IMR-90 (cell line): ENCODE measurements around the gene FAHD1. TPM values are rescaled to one million over a fixed set of nuclear protein-coding genes. Genes with fewer than 3 reads are reported as not detected.

ENCODE experiments used
- ATAC-seq: fragments of 200-7000 bp; cut with Tn5 transposase; 2 replicates; pipeline ENCODE4 v1.9.1; 2020; ENCODE audit warnings: low read depth, mild to moderate bottlenecking, moderate library complexity
- BruUV-seq: library from RNA; stranded (reverse); fragments of 400-500 nt; replicated peaks from 2 replicates; lab custom pipeline; 2021; lab: Mats Ljungman, UMichigan
- CTCF ChIA-PET: fragments of 300-600 bp; formaldehyde crosslinking; extraction: SDS; loops from one replicate; lab custom pipeline; 2021; ENCODE audit warnings: antibody characterized with exemption; lab: Yijun Ruan, JAX
- POLR2A ChIA-PET: fragments of 300-600 bp; sonication (Branson Sonifier 250); formaldehyde crosslinking; loops from one replicate; lab custom pipeline; 2022; ENCODE audit warnings: antibody characterized with exemption; ENCODE audit not compliant: unreplicated experiment; lab: Charles Lee
- DNase-seq: peaks from one replicate; pipeline ENCODE4 v3.0.0; 2013
- H2AFZ ChIP-seq: replicated peaks from 2 replicates; pipeline ENCODE3; 2013; ENCODE audit warnings: low read length, mild to moderate bottlenecking; ENCODE audit not compliant: poor library complexity
- H2AK5ac ChIP-seq: 2 replicates; pipeline ENCODE4 v1.6.1; 2013; ENCODE audit warnings: low read depth, low read length, inconsistent platforms
- H2AK9ac ChIP-seq: replicated peaks from 2 replicates; pipeline ENCODE3; 2013; ENCODE audit warnings: mild to moderate bottlenecking, low read depth, low read length, moderate library complexity; ENCODE audit not compliant: poor library complexity
- H2BK120ac ChIP-seq: 2 replicates; pipeline ENCODE4 v1.6.1; 2013; ENCODE audit warnings: low read depth, low read length, inconsistent platforms
- H2BK15ac ChIP-seq: 3 replicates; pipeline ENCODE4 v1.6.1; 2013; ENCODE audit warnings: low read depth, low read length, inconsistent platforms
- H2BK20ac ChIP-seq: 2 replicates; pipeline ENCODE4 v1.6.1; 2013; ENCODE audit warnings: low read depth, mild to moderate bottlenecking, inconsistent platforms, low read length, moderate library complexity
- H2BK5ac ChIP-seq: 2 replicates; pipeline ENCODE4 v1.6.1; 2013; ENCODE audit warnings: mild to moderate bottlenecking, low read depth, low read length, inconsistent platforms; ENCODE audit not compliant: poor library complexity, severe bottlenecking
- H3K14ac ChIP-seq: replicated peaks from 2 replicates; pipeline ENCODE4 v1.6.1; 2013; ENCODE audit warnings: low read depth, low read length, inconsistent platforms
- H3K18ac ChIP-seq: 2 replicates; pipeline ENCODE4 v1.6.1; 2013; ENCODE audit warnings: low read depth, low read length, control low read depth
- H3K23ac ChIP-seq: 2 replicates; pipeline ENCODE4 v1.6.1; 2013; ENCODE audit warnings: low read depth, low read length, inconsistent platforms
- H3K27ac ChIP-seq: 2 replicates; pipeline ENCODE4 v1.5.1; 2013; ENCODE audit warnings: mild to moderate bottlenecking, control low read depth, low read length; ENCODE audit not compliant: insufficient read depth
- H3K27me3 ChIP-seq: 2 replicates; pipeline ENCODE4 v1.6.1; 2013; ENCODE audit warnings: low read length; ENCODE audit not compliant: control insufficient read depth, insufficient read depth
- H3K36me3 ChIP-seq: 2 replicates; pipeline ENCODE4 v1.6.1; 2013; ENCODE audit warnings: low read length, mixed read lengths; ENCODE audit not compliant: control insufficient read depth, insufficient read depth
- H3K4ac ChIP-seq: 2 replicates; pipeline ENCODE4 v1.6.1; 2013; ENCODE audit warnings: low read depth, low read length, inconsistent platforms
- H3K4me1 ChIP-seq: 2 replicates; pipeline ENCODE4 v1.6.1; 2013; ENCODE audit warnings: low read length, mixed read lengths; ENCODE audit not compliant: control insufficient read depth, insufficient read depth
- H3K4me2 ChIP-seq: 2 replicates; pipeline ENCODE4 v1.6.1; 2013; ENCODE audit warnings: low read depth, mild to moderate bottlenecking, control low read depth, low read length, moderate library complexity
- H3K4me3 ChIP-seq: 2 replicates; pipeline ENCODE4 v1.5.1; 2013; ENCODE audit warnings: low read depth, mild to moderate bottlenecking, control low read depth, low read length, moderate library complexity; ENCODE audit not compliant: insufficient read depth
- H3K56ac ChIP-seq: 2 replicates; pipeline ENCODE4 v1.6.1; 2013; ENCODE audit warnings: low read length, inconsistent platforms; ENCODE audit not compliant: insufficient read depth; ENCODE audit errors: extremely low read depth
- H3K79me1 ChIP-seq, 2 experiments: 2 replicates each; pipeline ENCODE4 v1.6.1; 2013; ENCODE audit warnings: low read length in 2 of 2, inconsistent platforms in 1 of 2, low read depth in 1 of 2
- H3K9ac ChIP-seq: 2 replicates; pipeline ENCODE4 v1.6.1; 2013; ENCODE audit warnings: low read depth, low read length, control low read depth
- H3K9me1 ChIP-seq: 2 replicates; pipeline ENCODE4 v1.6.1; 2013; ENCODE audit warnings: low read length, inconsistent platforms; ENCODE audit not compliant: insufficient read depth
- H3K9me3 ChIP-seq: 2 replicates; pipeline ENCODE4 v1.6.1; 2013; ENCODE audit warnings: low read length; ENCODE audit not compliant: control insufficient read depth, insufficient read depth
- H4K20me1 ChIP-seq: 2 replicates; pipeline ENCODE4 v1.6.1; 2013; ENCODE audit warnings: low read length, inconsistent platforms; ENCODE audit not compliant: insufficient read depth
- H4K5ac ChIP-seq: 2 replicates; pipeline ENCODE4 v1.6.1; 2013; ENCODE audit warnings: mild to moderate bottlenecking, low read depth, low read length, control low read depth
- H4K8ac ChIP-seq, 2 experiments: 2 replicates each; pipeline ENCODE4 v1.6.1; 2013; ENCODE audit warnings: low read depth in 2 of 2, low read length in 2 of 2, control low read depth in 1 of 2, inconsistent platforms in 1 of 2
- H4K91ac ChIP-seq: 2 replicates; pipeline ENCODE4 v1.6.1; 2013; ENCODE audit warnings: low read depth, low read length, inconsistent platforms; ENCODE audit not compliant: insufficient read depth
- BHLHE40 ChIP-seq: fragments of 150-350 bp; IDR thresholded peaks from 2 replicates; pipeline ENCODE4 v1.6.1; 2016; ENCODE audit warnings: mild to moderate bottlenecking, low read depth, low read length
- CHD1 ChIP-seq: IDR thresholded peaks from 2 replicates; pipeline ENCODE4 v1.6.1; 2012; ENCODE audit warnings: low read depth, low read length, improper control_type of control experiment
- FOS ChIP-seq: fragments of 150-350 bp; IDR thresholded peaks from 2 replicates; pipeline ENCODE4 v1.6.1; 2016; ENCODE audit warnings: low read depth, low read length
- MXI1 ChIP-seq: IDR thresholded peaks from 2 replicates; pipeline ENCODE4 v1.6.1; 2012; ENCODE audit warnings: low read depth, mild to moderate bottlenecking, low read length, moderate library complexity, borderline replicate concordance
- NFE2L2 ChIP-seq: fragments of 150-350 bp; IDR thresholded peaks from 2 replicates; pipeline ENCODE4 v1.6.1; 2016; ENCODE audit warnings: low read depth, mild to moderate bottlenecking, low read length
- POLR2A ChIP-seq: IDR thresholded peaks from 2 replicates; pipeline ENCODE4 v1.6.1; 2012; ENCODE audit warnings: mild to moderate bottlenecking, low read depth, low read length
- RAD21 ChIP-seq: IDR thresholded peaks from 2 replicates; pipeline ENCODE4 v1.6.1; 2012; ENCODE audit warnings: low read length, improper control_type of control experiment
- RCOR1 ChIP-seq: IDR thresholded peaks from 2 replicates; pipeline ENCODE4 v1.6.1; 2012; ENCODE audit warnings: mild to moderate bottlenecking, low read length, improper control_type of control experiment; ENCODE audit not compliant: insufficient replicate concordance
- RFX5 ChIP-seq: IDR thresholded peaks from 2 replicates; pipeline ENCODE4 v1.8.0; 2012; ENCODE audit warnings: low read depth, mild to moderate bottlenecking, low read length, moderate library complexity
- SMC3 ChIP-seq: fragments of 150-350 bp; IDR thresholded peaks from 2 replicates; pipeline ENCODE4 v1.6.1; 2016; ENCODE audit warnings: low read depth, mild to moderate bottlenecking, antibody characterized with exemption, low read length, moderate library complexity
- WGBS, 2 experiments: methylation state at CpG; one replicate each; pipeline versions ENCODE4 v1.1.5 to v1.1.7; 2013; ENCODE audit warnings: missing lambda C conversion rate in 2 of 2; ENCODE audit not compliant: insufficient read length in 1 of 2; ENCODE audit errors: extremely low coverage in 2 of 2; 5-methylcytosine and 5-hydroxymethylcytosine counted together
- dilution Hi-C: fragments of 300-500 bp; cut with HindIII; formaldehyde crosslinking; loops from one replicate; pipeline ENCODE4 v1.14.3; 2018; ENCODE audit warnings: low sequenced_read_pairs; ENCODE audit not compliant: unreplicated experiment
- in situ Hi-C: fragments of 300-500 bp; cut with MboI; formaldehyde crosslinking; loops from 3 replicates; pipeline ENCODE4 v1.14.3; 2019; ENCODE audit warnings: low sequenced_read_pairs, inconsistent platforms, mixed read lengths
- intact Hi-C: fragments of 100-400 bp; cut with micrococcal nuclease; formaldehyde crosslinking; loops from 2 replicates; pipeline ENCODE4 v1.10.0; 2022
- polyA plus RNA-seq, 3 experiments: library from polyadenylated mRNA; depleted of rRNA; stranded (reverse); fragments of >200 nt; gene quantifications; 2 replicates each; pipeline ENCODE4 v1.2.3, GENCODE V29; 2012; ENCODE audit warnings: low replicate concordance in 1 of 3
- total RNA-seq: library from RNA; depleted of rRNA; stranded (reverse); fragments of >200 nt; gene quantifications from 2 replicates; pipeline ENCODE4 v1.2.3, GENCODE V29; 2012
- TF ChIP-seq, protein P1 (sequence below): conservative IDR thresholded peaks from 2 replicates; pipeline ENCODE4 v1.5.1; 2012; ENCODE audit warnings: mild to moderate bottlenecking, low read depth, low read length, improper control_type of control experiment
- TF ChIP-seq, protein P2 (sequence below): fragments of 150-350 bp; IDR thresholded peaks from 2 replicates; pipeline ENCODE4 v1.6.1; 2017; ENCODE audit warnings: mild to moderate bottlenecking, antibody characterized with exemption, low read length, low read depth

FAHD1 gene
- total and polyA plus RNA-seq, 2 of the 4 experiments (the other 2 are of a cell fraction), result 65.3 to 85.9 TPM

DNA sequence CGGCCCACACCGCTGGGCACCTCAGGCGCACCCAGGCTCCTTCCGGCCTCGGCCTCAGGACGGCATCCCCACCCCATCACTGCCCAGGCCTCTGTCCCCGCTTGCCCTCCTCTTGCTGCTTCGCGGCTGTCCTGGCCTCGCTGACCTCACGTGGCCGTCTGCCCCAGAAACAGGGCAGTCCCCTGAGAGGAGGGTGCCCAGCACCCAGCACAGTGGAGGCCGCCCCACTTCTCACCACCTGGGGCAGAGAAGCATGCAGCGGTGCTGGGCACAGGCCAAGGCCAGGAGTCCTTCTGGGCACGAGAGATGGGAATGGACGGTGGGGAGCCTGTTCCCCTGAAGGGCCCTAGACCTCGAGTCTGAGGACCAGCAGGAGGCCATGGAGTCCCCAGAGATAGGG lies 9.3 kb upstream of the FAHD1 start:
- WGBS, 2 experiments, result 97% methylated on average over 6 of the region's 17 CpGs; no CpG with 5 or more reads in 1 of the 2 experiments
- no peak overlapping the region for H3K56ac ChIP-seq
- H3K9me1 ChIP-seq, result peaks cover 2% of the 10 kb centered on the region; the same call in 1 of the 2 replicates
- H2BK5ac ChIP-seq, result no peak overlapping the region
- 0 out of 2 replicates have a peak, but pooled peaks cover 1% of the 10 kb centered on the region for H4K20me1 ChIP-seq
- H4K8ac ChIP-seq, result no peak overlapping the region
- H3K14ac ChIP-seq, result no peak overlapping the region
- in situ Hi-C loops (no loop called here), dilution Hi-C loops (no loop called here), intact Hi-C loops (no loop called here)
- peaks cover 0 to 4% of the 10 kb centered on the region in 2 experiments; a peak in 1 of 4 replicates for H3K79me1 ChIP-seq
- no peaks in the 10 kb centered on the region for H3K9me3 ChIP-seq
- BruUV-seq, result no TSS peak
- no peak for ATAC-seq
- no peak for DNase-seq
- H2AFZ ChIP-seq, result no peak overlapping the region
- H4K91ac ChIP-seq, result no peak overlapping the region
- peaks cover 4% of the 10 kb centered on the region; the same call in 1 of the 2 replicates for H3K4me1 ChIP-seq
- ChIA-PET CTCF (no interaction called here), POLR2A (no interaction called here)
- no peak overlapping the region for H2BK15ac ChIP-seq
- H3K4me3 ChIP-seq, result no peak overlapping the region
- no peak overlapping the region for H3K18ac ChIP-seq
- no peak overlapping the region for H3K9ac ChIP-seq
- no peak overlapping the region for H2BK120ac ChIP-seq
- H3K23ac ChIP-seq, result no peak overlapping the region
- H3K36me3 ChIP-seq, result peaks cover 18% of the 10 kb centered on the region
- H3K4ac ChIP-seq, result no peak overlapping the region
- H2AK9ac ChIP-seq, result no peak overlapping the region
- no peak overlapping the region for H4K5ac ChIP-seq
- no peak overlapping the region for H2AK5ac ChIP-seq
- no peak overlapping the region for H3K4me2 ChIP-seq
- TF ChIP-seq RAD21 (no peak), POLR2A (no peak), RFX5 (no peak), RCOR1 (no peak), FOS (no peak), MXI1 (no peak), NFE2L2 (no peak), SMC3 (no peak), BHLHE40 (no peak), CHD1 (no peak)
- TF ChIP-seq, protein P1, sequence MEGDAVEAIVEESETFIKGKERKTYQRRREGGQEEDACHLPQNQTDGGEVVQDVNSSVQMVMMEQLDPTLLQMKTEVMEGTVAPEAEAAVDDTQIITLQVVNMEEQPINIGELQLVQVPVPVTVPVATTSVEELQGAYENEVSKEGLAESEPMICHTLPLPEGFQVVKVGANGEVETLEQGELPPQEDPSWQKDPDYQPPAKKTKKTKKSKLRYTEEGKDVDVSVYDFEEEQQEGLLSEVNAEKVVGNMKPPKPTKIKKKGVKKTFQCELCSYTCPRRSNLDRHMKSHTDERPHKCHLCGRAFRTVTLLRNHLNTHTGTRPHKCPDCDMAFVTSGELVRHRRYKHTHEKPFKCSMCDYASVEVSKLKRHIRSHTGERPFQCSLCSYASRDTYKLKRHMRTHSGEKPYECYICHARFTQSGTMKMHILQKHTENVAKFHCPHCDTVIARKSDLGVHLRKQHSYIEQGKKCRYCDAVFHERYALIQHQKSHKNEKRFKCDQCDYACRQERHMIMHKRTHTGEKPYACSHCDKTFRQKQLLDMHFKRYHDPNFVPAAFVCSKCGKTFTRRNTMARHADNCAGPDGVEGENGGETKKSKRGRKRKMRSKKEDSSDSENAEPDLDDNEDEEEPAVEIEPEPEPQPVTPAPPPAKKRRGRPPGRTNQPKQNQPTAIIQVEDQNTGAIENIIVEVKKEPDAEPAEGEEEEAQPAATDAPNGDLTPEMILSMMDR, result no peak
- TF ChIP-seq, protein P2, sequence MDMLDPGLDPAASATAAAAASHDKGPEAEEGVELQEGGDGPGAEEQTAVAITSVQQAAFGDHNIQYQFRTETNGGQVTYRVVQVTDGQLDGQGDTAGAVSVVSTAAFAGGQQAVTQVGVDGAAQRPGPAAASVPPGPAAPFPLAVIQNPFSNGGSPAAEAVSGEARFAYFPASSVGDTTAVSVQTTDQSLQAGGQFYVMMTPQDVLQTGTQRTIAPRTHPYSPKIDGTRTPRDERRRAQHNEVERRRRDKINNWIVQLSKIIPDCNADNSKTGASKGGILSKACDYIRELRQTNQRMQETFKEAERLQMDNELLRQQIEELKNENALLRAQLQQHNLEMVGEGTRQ, result no peak
- H3K27me3 ChIP-seq, result no peaks in the 10 kb centered on the region
- H2BK20ac ChIP-seq, result no peak overlapping the region
- no peak overlapping the region for H3K27ac ChIP-seq
